Keratinocyte (primary cell): Measurements from ENCODE around the gene CES2. TPM values are rescaled to one million over a fixed set of nuclear protein-coding genes. Genes with fewer than 3 reads are reported as not detected.

ENCODE experiments used
- DNase-seq: peaks from one replicate; pipeline ENCODE4 v3.0.0-alpha.2; 2011; ENCODE audit warnings: low read depth, missing footprints, low spot score
- FAIRE-seq: peaks from 2 replicates; lab custom pipeline; 2011; peaks lifted over from hg19 to GRCh38; lab: Jason Lieb, UNC
- H2AFZ ChIP-seq: 2 replicates; pipeline ENCODE4 v1.6.0; 2012; ENCODE audit warnings: low read length, control low read depth, inconsistent platforms; ENCODE audit not compliant: control insufficient read depth
- H3K27ac ChIP-seq: 2 replicates; pipeline ENCODE4 v1.5.1; 2011; ENCODE audit warnings: low read length; ENCODE audit not compliant: control insufficient read depth, insufficient read depth
- H3K27me3 ChIP-seq: 3 replicates; pipeline ENCODE4 v1.6.0; 2011; ENCODE audit warnings: low read length; ENCODE audit not compliant: control insufficient read depth, insufficient read depth; ENCODE audit errors: extremely low read depth
- H3K36me3 ChIP-seq, 2 experiments: 2 replicates in 1 of 2; 3 replicates in 1 of 2; pipeline ENCODE4 v1.5.1; 2011; ENCODE audit warnings: low read length in 2 of 2, mild to moderate bottlenecking in 1 of 2; ENCODE audit not compliant: control insufficient read depth in 2 of 2, insufficient read depth in 2 of 2; ENCODE audit errors: extremely low read depth in 1 of 2
- H3K4me1 ChIP-seq: 3 replicates; pipeline ENCODE4 v1.5.1; 2011; ENCODE audit warnings: low read length; ENCODE audit not compliant: control insufficient read depth, insufficient read depth; ENCODE audit errors: extremely low read depth
- H3K4me2 ChIP-seq: 3 replicates; pipeline ENCODE4 v1.6.0; 2011; ENCODE audit warnings: low read depth, low read length; ENCODE audit not compliant: control insufficient read depth, insufficient read depth; ENCODE audit errors: extremely low read depth
- H3K4me3 ChIP-seq, 3 experiments: fragments of 200-600 bp in 1 of 3; sonication (generic) in 1 of 3; 2 replicates in 2 of 3; 3 replicates in 1 of 3; pipeline ENCODE4 v1.5.1; 2011 to 2016; ENCODE audit warnings: low read length in 3 of 3, mild to moderate bottlenecking in 3 of 3, control low read depth in 2 of 3, inconsistent platforms in 1 of 3, low read depth in 1 of 3, mixed read lengths in 1 of 3, mixed run types in 1 of 3, moderate library complexity in 1 of 3; ENCODE audit not compliant: control insufficient read depth in 2 of 3, insufficient read depth in 2 of 3; ENCODE audit errors: extremely low read depth in 1 of 3
- H3K79me2 ChIP-seq: 2 replicates; pipeline ENCODE4 v1.6.0; 2012; ENCODE audit warnings: low read length; ENCODE audit not compliant: control insufficient read depth, insufficient read depth
- H3K9ac ChIP-seq: 3 replicates; pipeline ENCODE4 v1.6.0; 2011; ENCODE audit warnings: low read length; ENCODE audit not compliant: control insufficient read depth, insufficient read depth; ENCODE audit errors: extremely low read depth
- H3K9me1 ChIP-seq: 3 replicates; pipeline ENCODE4 v1.6.0; 2011; ENCODE audit warnings: low read length; ENCODE audit not compliant: control insufficient read depth, insufficient read depth; ENCODE audit errors: extremely low read depth
- H3K9me3 ChIP-seq: 2 replicates; pipeline ENCODE4 v1.5.1; 2012; ENCODE audit warnings: low read depth, low read length; ENCODE audit not compliant: control insufficient read depth
- H4K20me1 ChIP-seq: 3 replicates; pipeline ENCODE4 v1.6.0; 2011; ENCODE audit warnings: low read length; ENCODE audit not compliant: control insufficient read depth, insufficient read depth; ENCODE audit errors: extremely low read depth
- CTCF ChIP-seq, 3 experiments: IDR thresholded peaks in 1 of 3; conservative IDR thresholded peaks in 1 of 3; optimal IDR thresholded peaks in 1 of 3; 2 replicates in 2 of 3; 3 replicates in 1 of 3; pipeline versions ENCODE3 to v1.5.1; 2011; ENCODE audit warnings: low read length in 3 of 3, mild to moderate bottlenecking in 3 of 3, moderate library complexity in 2 of 3, control low read depth in 1 of 3, inconsistent platforms in 1 of 3; ENCODE audit not compliant: insufficient read depth in 2 of 3; ENCODE audit errors: extremely low read depth in 1 of 3
- EZH2 ChIP-seq: IDR thresholded peaks from one replicate; pipeline ENCODE4 v1.6.1; 2012; ENCODE audit warnings: inconsistent platforms, mild to moderate bottlenecking, low read length, moderate library complexity
- dilution Hi-C: fragments of 300-500 bp; cut with MboI; formaldehyde crosslinking; loops from one replicate; pipeline ENCODE4 v1.7.0; 2020; ENCODE audit warnings: low sequenced_read_pairs; ENCODE audit not compliant: extremely low pct_ligation_motif_present
- polyA plus RNA-seq, 5 experiments: library from polyadenylated mRNA; depleted of rRNA in 3 of 5; stranded (reverse) in 3 of 5; stranded (forward) in 1 of 5; unstranded in 1 of 5; fragments of >200 nt; gene quantifications; 1 replicate in 1 of 5; 2 replicates in 3 of 5; 3 replicates in 1 of 5; pipeline versions ENCODE4 v1.2.1 to v1.2.3, GENCODE V29; 2011 to 2012; ENCODE audit warnings: missing spikeins in 2 of 5, low read depth in 1 of 5, low replicate concordance in 1 of 5

CES2 gene
- polyA plus RNA-seq, 1 donor (not counting 4 experiments of a cell fraction or from before 2014, with no cell fraction given), result 41.6 TPM

- dilution Hi-C loops, result no loop called here
- H3K27ac ChIP-seq, result no peak overlapping the region
Observed at GRCh38 chr16:66920924-66921680, 14.2 kb upstream of the CES2 start.

GRCh38 chr16:66921729-66922450, 13.4 kb upstream of the CES2 start:
- Histone ChIP-seq H4K20me1 (no peaks in the 10 kb centered on the region), H3K4me2 (no peak overlapping the region), H3K4me1 (peaks cover 4% of the 10 kb centered on the region), H3K9me3 (no peaks in the 10 kb centered on the region), H3K9me1 (no peaks in the 10 kb centered on the region), H3K4me3 (no peak overlapping the region), H3K27me3 (peaks cover 44% of the 10 kb centered on the region), H2AFZ (no peak overlapping the region), H3K79me2 (no peaks in the 10 kb centered on the region), H3K27ac (no peak overlapping the region), H3K36me3 (no peaks in the 10 kb centered on the region), H3K9ac (no peak overlapping the region)
- FAIRE-seq, result no peak
- no peak for DNase-seq
- no peak for TF ChIP-seq EZH2
- dilution Hi-C loops, result no loop called here

More at GRCh38 chr16:66920924-66921680, 14.2 kb upstream of the CES2 start:
- FAIRE-seq (no peak), DNase-seq (no peak)
- no peak overlapping the region for H3K9ac ChIP-seq
- peaks cover 3% of the 10 kb centered on the region for H3K4me1 ChIP-seq
- H2AFZ ChIP-seq, result no peak overlapping the region
- TF ChIP-seq CTCF (optimal IDR thresholded peaks at IDR 0.05 in 1 of 3, IDR thresholded peaks at IDR 0.05 in 1 of 3, conservative IDR thresholded peaks at IDR 0.05 in 1 of 3; ENCODE audit: extremely low read depth in 1 of 3, insufficient read depth in 2 of 3, low read length in 3 of 3) (no peak), EZH2 (no peak)
- H3K27me3 ChIP-seq, result peaks cover 44% of the 10 kb centered on the region
- no peaks in the 10 kb centered on the region for H3K9me3 ChIP-seq
- H3K36me3 ChIP-seq, result no peaks in the 10 kb centered on the region
- no peaks in the 10 kb centered on the region for H3K9me1 ChIP-seq
- H3K4me2 ChIP-seq, result no peak overlapping the region
- no peak overlapping the region for H3K4me3 ChIP-seq
- H4K20me1 ChIP-seq, result no peaks in the 10 kb centered on the region
- H3K79me2 ChIP-seq, result no peaks in the 10 kb centered on the region
